Measurements from ENCODE around the gene PDZD2.

DNA sequence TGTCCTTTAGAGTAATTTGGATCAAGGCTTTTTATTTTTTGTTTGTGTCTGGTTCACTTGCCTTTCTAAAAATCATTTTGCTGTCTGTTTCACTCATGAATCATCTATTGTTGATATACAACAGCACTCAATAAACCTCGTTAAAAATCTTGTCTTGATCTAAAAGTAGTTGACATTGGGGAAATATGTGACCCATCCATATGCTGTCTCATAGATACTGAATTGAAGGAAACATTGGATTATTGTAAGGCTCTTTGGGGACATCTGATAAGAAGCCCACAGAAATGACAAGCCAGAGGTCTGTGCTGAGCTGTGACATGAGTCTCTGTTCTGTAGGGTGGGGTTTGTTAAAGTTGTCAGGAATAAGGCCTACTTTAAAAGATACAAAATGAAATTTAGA lies 208.0 kb downstream of the PDZD2 start:
- TF ChIP-seq, protein P1, sequence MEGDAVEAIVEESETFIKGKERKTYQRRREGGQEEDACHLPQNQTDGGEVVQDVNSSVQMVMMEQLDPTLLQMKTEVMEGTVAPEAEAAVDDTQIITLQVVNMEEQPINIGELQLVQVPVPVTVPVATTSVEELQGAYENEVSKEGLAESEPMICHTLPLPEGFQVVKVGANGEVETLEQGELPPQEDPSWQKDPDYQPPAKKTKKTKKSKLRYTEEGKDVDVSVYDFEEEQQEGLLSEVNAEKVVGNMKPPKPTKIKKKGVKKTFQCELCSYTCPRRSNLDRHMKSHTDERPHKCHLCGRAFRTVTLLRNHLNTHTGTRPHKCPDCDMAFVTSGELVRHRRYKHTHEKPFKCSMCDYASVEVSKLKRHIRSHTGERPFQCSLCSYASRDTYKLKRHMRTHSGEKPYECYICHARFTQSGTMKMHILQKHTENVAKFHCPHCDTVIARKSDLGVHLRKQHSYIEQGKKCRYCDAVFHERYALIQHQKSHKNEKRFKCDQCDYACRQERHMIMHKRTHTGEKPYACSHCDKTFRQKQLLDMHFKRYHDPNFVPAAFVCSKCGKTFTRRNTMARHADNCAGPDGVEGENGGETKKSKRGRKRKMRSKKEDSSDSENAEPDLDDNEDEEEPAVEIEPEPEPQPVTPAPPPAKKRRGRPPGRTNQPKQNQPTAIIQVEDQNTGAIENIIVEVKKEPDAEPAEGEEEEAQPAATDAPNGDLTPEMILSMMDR (IDR thresholded peaks at IDR 0.05) = no peak
- TF ChIP-seq POLR2A (IDR thresholded peaks at IDR 0.05) (no peak), POLR2AphosphoS5 (IDR thresholded peaks at IDR 0.05) (no peak)

All from prostate gland (tissue), 2 donors.